GM21360 (cell line): Measurements from ENCODE around the gene OR52E4.

Source experiments
- ATAC-seq: cut with Tn5 transposase; IDR thresholded peaks from one replicate; pipeline ENCODE4 v1.9.1; 2021; ENCODE audit warnings: mild to moderate bottlenecking, moderate library complexity; ENCODE audit not compliant: unreplicated experiment

The OR52E4 gene

DNA sequence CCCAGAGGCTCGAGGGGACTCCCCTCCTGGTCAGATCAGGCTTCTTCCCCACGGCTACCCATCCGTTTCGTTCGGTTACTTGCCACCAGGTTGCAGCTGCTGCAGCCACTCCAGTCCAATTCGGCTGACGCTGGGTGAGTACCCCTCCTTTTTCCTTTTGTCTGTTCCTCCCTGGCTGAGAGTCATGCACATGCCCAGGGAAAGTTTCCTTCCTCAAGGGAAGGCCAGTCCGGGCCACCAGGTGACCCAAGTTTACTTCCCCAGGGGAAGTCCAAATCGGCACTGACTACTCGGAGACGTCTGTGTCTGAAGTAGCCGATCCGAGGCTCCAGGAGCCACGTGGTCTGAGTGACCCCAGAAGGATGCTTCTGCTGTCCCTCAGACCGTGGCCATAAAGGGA is 48.4 kb downstream of the OR52E4 start:
- no peak for ATAC-seq

DNA sequence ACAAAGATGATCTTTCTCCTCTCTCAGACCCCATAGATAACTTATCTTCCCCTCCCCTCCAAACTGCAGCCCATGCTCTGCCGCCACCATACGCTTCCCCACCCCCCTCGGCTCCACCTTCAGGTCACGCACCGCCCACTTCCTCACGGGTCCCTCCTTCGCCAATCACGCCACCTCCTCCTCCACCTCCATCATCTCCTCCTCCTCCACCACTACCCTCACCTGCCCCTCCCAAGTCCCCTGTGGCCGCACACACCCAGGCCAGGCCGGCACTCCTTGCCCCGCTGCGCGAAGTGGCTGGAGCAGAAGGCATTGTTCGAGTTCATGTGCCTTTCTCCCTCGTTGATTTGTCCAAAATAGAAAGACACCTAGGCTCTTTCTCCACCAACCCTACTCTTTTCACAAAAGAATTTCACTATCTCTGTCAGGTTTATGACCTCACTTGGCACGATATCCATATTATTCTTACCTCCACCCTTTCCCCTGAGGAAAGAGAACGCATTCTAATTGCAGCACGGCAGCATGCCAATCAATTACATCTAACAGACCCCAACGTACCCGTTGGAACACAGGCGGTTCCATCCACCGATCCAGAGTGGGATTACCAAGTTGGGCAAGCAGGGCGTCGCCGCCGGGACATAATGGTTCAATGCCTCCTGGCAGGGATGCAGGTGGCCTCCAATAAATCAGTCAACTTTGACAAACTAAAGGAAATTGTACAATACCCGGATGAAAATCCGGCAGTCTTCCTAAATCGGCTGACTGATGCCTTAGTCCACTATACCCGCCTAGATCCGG is 49.3 kb downstream of the OR52E4 start:
- ATAC-seq = no peak

GRCh38 chr11:5930614-5931013 is 50.2 kb downstream of the OR52E4 start:
- no peak for ATAC-seq

DNA sequence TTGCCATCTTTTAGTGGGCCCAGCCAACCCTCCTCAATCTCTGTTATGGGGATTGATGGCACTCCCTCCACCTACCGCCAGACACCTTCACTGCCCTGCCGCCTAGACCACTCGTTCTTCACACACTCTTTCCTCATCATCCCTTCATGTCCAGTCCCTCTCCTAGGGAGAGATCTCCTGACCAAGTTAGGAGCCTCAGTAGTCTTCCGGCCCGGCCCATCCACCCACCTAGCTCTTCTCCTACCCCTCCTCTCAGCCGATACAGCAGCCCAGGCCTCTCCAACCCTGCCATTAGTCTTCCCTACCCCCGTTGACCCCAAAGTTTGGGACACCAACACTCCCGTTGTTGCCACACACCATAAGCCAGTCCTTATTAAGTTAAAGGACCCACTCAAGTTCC is 50.6 kb downstream of the OR52E4 start:
- no peak for ATAC-seq

- ATAC-seq = no peak
Measured at GRCh38 chr11:5932671-5933070, 52.2 kb downstream of the OR52E4 start.

DNA sequence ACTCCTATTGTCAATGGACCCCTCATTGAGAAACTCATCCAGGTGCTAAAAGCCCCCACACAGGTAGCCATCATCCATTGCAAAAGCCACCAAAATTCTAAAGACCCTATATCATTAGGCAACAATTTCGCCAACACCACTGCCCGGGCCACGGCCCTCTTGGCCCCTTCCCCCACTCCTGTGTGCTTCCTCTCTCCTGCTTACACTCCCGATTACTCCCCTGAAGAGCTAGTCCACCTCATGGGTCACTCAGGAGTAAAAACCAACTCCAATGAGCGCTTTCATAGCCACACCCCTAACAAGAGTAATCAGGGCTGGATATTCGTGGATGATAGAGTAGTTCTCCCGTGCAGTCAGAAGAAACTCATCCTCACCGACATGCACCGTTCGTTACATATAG is 52.7 kb downstream of the OR52E4 start:
- ATAC-seq = no peak
